HG02759 (cell line): ENCODE data around the gene KIF26B.
"Not testable (repeated sequence)": the region's sequence is repeated elsewhere in the genome, so short reads cannot be mapped to it uniquely, and the experiment has no call there.

ENCODE experiments used
- ATAC-seq: cut with Tn5 transposase; IDR thresholded peaks from one replicate; pipeline ENCODE4 v1.9.1; 2021; ENCODE audit warnings: mild to moderate bottlenecking, moderate library complexity; ENCODE audit not compliant: unreplicated experiment

KIF26B gene

DNA sequence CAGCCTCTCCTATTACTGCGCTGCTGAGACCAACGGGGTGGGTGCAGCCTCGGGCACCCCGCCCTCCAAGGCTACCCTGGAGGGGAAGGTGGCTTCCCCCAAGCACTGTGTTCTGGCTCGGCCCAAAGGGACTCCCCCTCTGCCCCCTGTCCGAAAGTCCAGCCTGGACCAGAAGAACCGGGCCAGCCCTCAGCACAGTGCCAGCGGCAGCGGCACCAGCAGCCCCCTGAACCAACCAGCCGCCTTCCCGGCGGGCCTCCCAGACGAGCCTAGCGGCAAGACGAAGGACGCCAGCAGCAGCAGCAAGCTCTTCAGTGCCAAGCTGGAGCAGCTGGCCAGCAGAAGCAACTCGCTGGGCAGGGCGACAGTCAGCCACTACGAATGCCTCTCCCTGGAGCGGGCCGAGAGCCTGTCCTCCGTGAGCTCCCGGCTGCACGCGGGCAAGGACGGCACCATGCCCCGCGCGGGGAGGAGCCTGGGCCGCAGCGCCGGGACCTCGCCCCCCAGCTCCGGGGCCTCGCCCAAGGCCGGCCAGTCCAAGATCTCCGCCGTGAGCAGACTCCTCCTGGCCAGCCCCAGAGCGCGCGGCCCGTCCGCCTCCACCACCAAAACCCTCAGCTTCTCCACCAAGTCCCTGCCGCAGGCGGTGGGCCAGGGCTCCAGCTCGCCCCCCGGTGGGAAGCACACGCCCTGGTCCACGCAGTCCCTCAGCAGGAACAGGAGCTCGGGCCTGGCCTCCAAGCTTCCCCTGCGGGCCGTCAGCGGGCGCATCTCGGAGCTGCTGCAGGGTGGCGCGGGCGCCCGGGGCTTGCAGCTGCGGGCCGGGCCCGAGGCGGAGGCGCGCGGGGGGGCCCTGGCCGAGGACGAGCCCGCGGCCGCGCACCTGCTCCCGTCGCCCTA lies 533.1 kb downstream of the KIF26B start:
- ATAC-seq: no peak

DNA sequence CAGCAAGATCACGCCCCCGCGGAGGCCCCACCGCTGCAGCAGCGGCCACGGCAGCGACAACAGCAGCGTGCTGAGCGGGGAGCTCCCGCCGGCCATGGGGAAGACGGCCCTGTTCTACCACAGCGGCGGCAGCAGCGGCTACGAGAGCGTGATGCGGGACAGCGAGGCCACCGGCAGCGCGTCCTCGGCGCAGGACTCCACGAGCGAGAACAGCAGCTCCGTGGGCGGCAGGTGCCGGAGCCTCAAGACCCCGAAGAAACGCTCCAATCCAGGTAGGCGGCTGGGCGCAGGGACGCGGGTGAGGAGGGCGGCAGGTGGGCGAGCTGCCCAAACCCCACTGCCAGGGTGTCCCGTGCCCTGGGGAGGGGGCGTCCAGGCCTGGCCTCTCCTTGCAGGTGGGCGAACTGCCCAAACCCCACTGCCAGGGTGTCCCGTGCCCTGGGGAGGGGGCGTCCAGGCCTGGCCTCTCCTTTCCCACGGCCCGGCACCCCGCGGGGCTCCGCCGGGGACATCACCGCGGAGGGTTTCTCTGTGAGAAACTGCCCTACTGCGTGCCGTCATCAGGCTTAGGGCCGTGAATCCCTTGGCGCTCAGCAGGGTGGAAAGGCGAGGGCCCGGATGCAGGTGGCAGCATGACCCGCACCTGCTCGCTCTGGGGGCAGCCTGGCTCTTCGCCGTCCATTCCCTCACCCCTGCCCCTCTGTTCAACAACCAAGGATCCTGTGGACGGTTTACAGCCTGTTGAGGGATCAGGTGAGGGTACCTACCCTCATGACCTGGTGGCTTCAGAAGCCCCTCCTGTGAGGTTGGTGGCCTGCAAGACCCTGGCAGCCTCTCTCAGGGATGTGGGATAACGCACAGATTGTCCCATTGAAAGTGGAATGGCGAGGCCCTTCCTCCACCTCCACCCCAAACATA lies 534.0 kb downstream of the KIF26B start:
- no peak for ATAC-seq

DNA sequence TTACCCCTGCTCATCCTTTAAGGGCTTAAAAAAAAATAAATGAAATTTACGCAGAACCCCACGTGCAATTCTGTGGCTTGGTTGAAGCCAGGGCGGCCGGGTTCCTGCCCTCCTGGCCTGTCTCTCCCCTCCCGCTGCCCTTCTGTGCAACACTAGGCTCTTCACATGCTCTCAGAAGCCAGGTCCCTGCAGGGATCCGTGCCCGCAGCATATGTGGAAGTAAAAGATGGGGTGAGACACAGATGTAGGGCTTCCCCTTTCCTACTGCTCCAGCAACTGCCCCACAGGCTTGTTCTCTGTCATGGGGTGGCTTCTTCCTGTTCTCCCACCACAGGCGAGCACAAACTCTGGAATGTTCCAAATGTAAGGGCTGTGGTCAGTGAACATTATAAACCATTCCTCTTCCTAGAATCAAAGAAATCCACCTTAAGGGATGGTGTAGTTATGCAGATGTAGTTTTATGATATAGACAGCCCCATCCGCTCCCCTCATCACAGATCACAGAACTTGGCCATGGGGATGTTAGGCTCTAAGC lies 535.4 kb downstream of the KIF26B start:
- ATAC-seq: no peak

DNA sequence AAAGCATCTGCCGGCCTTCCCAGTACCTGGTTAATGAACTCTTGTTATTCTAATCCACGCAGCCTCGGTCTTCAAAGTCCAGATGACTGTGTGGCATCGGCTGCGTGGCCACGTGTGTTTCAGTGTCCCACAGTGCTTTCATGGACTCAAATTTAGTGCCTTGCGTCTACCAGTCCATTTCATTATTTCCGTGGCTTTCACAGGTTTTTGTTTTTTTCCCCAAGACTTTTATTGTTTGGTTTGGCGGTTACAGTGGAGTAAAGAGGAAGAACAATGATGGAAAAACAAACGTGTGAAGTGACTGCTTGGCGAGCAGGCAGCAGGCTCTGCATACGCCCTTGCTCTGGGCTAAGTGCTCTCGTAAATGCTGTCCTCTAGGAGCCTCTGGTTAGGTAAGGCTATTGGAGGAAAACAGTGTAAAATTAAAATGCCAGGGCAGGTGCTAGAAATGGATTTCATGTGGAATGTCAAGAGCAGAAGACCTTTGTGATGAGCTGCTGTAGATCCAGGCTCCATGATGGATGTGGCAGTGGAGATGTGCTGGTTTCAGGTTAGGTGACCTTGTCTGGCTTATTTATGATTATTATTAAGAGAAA lies 536.3 kb downstream of the KIF26B start:
- ATAC-seq: no peak

DNA sequence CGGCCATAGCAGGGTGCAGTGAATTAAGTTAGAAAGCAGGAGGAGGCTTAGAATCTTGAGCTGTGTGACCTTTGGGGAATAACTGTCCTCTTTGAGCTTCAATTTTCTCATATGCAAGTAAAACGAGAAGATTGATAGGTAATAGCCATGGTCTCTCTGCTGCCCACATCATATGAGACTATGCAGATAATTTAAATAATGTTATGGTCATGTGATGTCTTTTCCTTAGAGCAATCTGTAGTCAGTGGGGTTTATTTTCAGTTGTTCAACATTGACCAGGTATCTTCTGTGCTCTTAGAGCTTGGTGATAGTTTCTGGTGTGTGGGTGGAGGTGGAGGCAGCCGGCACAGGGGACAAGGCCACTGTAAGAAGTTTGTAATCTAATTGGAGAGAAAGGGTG lies 537.1 kb downstream of the KIF26B start:
- no peak for ATAC-seq

DNA sequence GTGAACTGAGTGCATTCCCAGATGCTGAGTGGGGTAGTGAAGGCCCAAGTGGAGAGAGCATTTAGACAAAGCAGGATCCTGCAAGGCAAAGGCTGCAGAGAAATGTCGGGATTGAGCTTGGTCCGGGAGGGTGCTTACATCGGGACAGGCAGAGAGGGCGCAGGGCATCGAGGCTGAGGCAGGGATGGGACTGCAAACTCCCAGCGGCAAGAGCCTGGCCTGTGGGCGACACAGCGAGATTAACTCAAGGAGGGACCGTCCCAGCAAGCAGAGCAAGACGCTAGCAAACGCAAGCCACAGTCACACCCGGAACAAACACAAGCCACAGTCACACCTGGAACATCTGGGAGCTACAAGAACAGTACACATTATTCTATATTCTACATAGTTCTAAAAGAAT lies 537.5 kb downstream of the KIF26B start:
- no peak for ATAC-seq

DNA sequence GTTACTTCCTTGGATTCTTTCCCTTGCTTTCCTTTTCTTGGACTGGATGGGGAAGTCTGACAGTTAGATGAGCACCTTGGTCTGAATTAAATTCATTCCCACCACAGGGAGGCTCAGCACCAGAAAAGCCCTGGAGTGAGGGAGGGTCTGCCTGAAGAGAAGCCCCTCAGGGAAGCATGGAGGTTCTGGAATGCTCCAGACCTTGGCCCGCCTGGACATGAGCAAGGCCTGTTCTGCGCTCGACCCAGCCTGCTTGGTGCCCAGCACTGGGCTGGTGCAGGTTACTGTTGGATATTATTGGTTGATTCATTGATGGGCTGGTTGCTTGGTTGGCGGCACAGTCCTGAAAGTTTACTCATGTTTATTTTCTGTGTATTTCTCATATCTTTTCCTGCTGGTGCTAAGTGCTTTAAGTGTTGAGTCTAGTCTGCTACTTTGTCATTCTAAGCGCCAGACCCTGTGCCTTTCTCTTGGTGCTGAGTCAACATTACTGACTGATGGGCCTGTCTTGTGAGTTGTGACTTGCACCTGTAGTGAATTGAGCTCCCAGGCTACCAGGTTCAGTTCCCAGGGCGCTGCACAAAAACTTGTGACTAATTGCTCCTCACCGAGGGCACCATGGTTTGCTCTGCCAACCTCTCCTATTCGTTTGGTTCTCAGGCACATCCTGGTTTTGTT lies 538.5 kb downstream of the KIF26B start:
- ATAC-seq: no peak

DNA sequence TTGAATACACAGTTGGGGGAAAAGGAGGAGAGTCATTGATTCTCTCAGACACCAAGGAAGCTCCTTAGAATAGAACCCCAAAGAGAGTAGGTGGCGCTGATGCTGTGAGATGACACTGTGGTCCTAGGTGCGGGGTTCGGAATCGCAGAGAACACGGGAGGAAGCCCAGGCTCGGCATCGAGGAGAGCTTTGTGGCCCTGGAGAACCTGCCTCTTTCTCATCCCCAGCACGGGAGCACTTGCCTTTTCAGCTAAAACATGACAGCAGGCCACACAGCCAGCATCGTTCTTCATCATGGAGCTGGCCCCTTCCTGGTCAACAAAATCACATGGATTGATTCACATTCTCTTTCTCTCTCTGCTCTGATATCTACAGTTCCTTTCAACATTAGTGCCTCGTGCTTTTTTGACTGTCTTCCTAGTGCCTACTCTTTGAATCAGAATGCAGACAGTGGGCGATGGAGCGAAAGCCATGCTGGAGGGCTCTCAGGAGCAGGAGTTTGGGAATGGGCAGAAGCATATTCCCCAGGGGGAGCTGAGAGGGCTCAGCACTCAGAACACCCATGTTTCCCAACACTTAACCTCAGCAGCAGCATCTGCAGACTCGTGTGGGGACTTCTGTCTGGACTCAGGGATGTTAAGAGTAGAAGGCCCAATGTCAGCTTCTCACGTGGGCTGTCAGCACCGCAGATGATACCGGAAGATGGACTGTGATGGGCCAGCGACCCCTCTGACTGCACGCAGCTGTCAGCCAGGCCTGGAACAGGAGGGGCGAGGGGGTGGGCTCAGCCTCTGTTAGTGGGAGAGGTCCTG lies 539.4 kb downstream of the KIF26B start:
- ATAC-seq: no peak

DNA sequence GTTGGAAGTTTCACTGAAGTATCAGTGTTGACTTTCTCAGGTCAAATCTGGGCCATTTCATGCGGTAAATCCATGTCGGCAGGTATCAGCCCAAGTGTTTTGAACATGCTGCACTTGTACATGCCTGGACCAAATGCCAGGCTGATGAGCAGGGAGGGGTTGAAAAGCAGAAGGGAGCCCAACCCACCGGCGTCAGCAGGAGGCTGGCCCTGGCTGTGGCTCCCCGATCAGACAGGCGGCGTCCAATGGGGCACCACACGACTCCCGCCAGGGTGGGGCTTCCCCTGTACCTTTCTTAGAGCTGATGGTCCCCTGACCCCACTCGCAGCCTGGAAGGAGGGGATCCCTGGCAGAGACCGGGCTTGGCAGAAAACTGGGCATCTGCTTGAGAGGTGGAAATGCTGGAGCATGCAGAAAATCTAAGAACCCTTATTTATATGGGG lies 540.0 kb downstream of the KIF26B start:
- ATAC-seq: no peak

DNA sequence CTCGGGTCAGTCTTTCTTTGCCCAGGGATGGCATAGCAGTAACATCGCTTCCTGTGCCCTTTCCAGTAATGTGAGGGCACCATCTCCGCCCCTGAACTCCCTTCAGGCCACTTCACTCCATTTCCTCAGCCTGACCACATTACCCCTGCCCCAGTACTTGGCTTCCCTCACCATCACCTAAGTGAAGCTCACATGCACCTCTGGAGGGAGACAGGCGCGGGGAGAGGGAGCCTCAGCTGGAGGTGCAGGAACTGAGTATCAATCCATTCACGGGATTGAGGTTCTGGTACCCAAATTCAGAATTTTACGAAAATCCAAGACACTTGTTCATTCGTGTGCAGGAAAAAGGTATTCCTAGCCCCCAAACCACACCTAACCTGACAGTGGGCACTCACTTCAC lies 540.4 kb downstream of the KIF26B start:
- ATAC-seq: no peak

DNA sequence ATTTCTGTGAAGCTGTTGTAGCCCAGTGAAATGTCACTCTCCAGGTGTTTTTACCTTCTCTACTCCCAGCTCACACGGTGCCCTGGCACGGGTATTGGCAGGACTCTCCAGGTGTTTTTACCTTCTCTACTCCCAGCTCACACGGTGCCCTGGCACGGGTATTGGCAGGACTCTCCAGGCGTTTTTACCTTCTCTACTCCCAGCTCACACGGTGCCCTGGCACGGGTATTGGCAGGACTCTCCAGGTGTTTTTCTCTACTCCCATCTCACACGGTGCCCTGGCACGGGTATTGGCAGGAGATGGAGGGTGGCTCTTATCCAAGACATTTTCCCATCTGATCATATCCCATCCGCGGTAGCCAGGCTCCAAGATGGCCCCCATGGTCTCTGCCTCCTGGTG lies 540.9 kb downstream of the KIF26B start:
- not testable (repeated sequence) for ATAC-seq

DNA sequence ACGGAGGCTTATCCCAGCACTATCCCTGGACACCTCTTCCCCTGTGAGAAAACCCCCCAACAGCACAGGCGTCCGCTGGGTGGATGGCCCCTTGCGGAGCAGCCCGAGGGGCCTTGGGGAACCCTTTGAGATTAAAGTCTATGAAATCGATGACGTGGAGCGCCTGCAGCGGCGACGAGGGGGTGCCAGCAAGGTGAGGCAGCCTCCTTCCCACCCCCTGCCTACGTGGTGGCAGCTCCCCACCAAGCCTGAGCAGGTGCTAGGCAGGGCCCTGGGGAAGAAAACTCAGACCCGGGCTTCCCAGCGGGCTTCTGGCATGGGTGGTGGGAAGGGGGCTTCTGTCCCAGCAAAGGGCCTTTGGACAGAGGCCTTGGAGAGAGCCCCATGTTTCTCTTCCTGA lies 543.3 kb downstream of the KIF26B start:
- ATAC-seq: no peak

DNA sequence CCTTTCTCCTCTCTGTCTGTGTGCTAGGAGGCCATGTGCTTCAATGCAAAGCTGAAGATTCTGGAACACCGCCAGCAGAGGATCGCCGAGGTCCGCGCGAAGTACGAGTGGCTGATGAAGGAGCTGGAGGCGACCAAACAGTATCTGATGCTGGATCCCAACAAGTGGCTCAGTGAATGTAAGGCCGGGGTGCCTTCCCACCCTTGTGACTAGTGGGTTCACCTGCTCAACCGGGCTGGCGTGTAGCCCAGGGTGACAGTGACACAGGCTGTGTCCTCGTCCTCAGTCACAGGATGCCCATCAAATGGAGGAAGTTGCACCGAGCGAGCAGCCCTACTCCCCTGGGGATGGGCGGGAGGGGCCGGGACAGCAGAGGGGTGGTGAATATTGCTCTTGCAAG lies 544.1 kb downstream of the KIF26B start:
- no peak for ATAC-seq

DNA sequence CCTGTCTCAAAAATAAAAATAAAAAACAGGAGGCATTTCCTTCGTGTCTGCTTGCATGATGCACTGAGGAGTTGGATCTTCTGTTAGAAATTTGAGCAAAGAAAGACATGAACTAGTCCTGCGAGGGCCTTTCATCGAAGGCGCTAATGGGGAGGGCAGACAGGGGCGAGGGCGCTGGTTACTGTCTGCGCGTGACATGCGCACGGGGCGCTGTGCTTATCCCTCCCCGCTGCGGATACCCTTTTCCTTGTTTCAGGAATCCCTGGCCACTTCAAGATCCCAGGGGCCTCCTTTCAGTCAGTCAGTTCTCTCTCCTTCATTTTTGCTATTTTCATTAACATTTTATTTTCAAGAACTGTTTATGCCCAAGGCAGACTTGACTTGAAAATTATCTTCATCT lies 545.8 kb downstream of the KIF26B start:
- ATAC-seq: no peak

DNA sequence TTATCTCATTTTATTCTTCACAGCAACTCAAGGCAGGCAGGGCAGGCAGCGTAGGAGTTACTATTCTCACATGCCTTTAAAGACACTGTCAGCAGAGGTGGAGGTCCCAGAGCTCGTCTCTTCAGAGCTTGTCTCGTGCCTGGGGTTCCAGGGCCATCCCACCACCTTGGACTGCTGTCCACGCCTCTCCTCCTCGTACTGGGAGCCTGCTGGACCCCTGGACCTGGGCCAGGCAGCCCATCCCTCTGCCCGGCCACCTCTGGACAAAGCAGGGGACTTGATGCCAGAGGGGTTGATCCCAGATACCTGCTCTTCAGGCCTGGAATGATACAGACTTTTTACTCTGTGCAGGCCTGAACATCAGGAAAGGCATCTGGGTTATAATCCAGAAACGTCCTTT lies 546.8 kb downstream of the KIF26B start:
- no peak for ATAC-seq

DNA sequence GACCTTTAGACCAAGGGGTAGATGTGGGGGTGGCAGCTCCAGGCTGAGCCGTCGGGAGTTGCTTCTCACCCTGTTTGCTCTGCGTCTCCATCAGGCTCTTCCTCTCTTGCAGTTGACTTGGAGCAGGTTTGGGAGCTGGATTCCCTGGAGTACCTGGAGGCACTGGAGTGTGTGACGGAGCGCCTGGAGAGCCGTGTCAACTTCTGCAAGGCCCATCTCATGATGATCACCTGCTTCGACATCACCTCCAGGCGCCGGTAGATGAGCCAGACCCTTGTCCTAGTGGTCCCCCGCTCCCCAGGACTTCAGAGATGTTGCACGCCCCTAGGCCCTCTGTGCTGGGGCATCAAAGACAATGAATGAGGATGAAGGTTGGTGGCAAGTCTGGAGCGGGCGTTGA lies 547.6 kb downstream of the KIF26B start:
- ATAC-seq: no peak

DNA sequence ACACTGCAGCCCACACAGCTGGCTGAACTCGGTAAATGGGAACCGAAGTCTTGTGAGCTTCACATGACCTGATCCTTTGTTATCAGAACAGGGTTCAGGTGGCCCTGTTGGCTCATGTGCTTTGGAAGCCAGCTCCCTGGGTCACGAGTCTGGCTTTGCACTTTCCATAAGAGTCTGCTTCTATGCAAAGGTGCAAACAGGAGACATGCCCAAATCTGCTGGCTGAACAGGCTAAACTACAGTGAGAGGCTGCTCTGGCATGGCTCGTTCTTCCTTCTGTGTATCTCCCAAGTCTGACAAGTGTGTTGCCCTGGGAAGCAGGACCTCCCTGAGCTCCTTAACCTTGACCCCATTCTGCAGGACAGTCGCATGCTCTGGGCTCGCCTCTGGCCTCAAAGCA lies 549.6 kb downstream of the KIF26B start:
- ATAC-seq: no peak

DNA sequence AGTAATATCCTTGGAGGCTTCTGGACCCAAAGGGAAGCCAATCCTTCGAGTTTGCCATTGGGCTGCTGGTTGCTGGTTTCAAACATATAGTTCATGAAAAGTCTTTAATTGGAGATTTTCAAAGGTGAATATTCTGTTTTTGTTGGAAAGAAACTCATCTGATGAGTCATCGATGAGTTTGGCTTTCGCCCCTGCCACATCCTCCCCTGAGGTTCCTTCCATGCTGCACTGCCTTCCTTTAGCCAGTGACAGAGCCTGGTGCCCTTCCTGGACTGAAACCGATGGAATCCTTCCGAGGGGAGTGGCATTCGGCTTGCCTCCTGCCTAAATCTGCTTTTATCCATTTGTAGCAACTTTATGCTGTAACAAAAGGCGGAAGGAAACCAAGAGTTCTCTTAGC lies 550.0 kb downstream of the KIF26B start:
- ATAC-seq: no peak

DNA sequence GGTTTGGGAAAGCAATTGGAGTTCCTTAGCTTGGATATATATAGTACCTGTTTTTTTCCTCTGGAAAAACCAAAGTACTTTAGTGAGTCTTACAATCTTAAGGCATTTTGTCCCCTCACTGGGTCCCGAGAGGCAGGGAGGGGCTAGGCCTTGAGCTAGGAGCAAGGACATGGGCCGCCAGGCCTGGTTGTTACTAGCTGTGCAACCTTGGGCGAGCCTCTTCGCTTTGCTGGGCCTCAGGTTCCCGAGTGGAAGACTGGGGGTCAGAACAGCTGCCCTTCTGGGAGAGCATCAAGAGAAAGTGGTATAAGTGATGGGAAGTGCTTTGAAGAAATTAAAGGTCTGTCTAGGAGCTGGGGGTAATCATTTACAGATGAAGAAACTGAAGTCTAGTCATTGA lies 553.2 kb downstream of the KIF26B start:
- ATAC-seq: no peak
